Measurements from ENCODE around the gene TTC39B.

Gene TTC39B

DNA sequence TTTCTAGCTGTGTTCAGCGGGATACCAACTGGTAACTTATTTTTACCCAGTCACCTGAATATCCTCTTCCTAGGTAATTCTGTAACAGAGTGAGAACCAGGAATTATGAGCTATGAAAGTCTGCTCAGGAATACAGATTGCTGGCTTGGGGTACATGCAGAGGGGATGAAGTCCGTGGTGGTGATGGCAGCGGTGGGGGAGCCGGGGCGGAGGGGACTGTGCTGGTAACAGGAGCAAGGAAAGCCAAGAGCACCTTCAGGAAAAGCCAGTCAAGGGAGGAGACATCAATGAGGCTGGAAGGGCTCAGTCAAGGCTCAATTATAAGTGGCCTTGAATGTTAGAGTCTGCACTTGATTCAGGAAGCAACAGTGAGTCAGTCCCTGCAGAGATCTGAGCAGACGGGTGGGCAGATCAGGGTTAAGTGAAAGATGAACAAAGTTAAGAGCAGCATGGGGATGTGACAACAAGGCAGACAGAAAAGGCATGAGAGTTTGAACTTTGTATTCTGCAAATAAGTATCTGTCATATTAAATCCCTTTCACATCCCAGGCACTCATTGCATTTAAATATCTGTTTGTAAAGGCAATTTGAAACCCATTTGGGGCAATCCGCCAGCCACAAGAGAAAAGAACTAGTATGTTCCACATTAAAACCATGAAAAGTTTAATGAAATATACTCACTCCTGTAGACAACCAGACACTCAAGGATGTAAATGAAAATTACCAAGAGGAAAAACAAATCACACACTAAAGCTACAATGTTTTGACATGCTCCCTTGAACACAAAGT is 101.2 kb downstream of the TTC39B start:
- H3K27ac ChIP-seq, result peak overlapping the region; percentile 53; the same call in 1 of the 2 replicates
- peak overlapping the region; percentile 18; the same call in 1 of the 2 replicates for H3K4me3 ChIP-seq
- no peak overlapping the region for H3K9ac ChIP-seq (ENCODE audit: insufficient read length)
- H3K36me3 ChIP-seq (ENCODE audit: insufficient read depth, low read length), result no peaks in the 10 kb centered on the region
- peak; percentile 40 for DNase-seq (ENCODE audit: low read depth, low spot score)
- TF ChIP-seq EZH2 (IDR thresholded peaks at IDR 0.05) (no peak), POLR2AphosphoS5 (IDR thresholded peaks at IDR 0.05; ENCODE audit: borderline replicate concordance, low read depth, low read length) (peak; percentile 43; the same call in 1 of the 2 replicates), FOXP2 (optimal IDR thresholded peaks at IDR 0.05; ENCODE audit: control extremely low read depth, extremely low read length, insufficient read depth) (no peak)
- H3K9me3 ChIP-seq (ENCODE audit: low read depth, low read length), result no peaks in the 10 kb centered on the region

DNA sequence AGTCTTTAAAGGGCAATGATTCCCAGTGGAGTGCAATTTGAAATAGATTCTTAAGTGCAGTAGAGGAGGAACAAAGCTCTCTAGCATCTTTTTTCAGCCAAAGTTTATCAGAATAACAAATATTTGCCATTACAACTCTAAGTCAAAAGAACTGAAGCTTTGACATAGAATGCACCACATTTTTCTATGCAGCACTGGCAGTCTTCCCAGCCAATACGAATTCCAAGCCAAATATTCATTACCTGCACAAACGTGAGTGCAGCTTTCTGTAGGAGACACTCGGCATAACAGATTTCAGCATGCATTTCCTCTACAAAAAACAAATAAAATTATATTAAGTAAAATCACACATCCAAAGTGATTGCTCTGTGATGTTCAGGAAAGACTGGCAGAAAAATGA is 103.4 kb downstream of the TTC39B start:
- no peak for TF ChIP-seq EZH2 (IDR thresholded peaks at IDR 0.05)
- TF ChIP-seq POLR2AphosphoS5 (IDR thresholded peaks at IDR 0.05; ENCODE audit: borderline replicate concordance, low read depth, low read length), result no peak
- TF ChIP-seq FOXP2 (optimal IDR thresholded peaks at IDR 0.05; ENCODE audit: control extremely low read depth, extremely low read length, insufficient read depth), result no peak
- H3K36me3 ChIP-seq (ENCODE audit: insufficient read depth, low read length), result no peaks in the 10 kb centered on the region
- H3K9ac ChIP-seq (ENCODE audit: insufficient read length), result no peak overlapping the region
- H3K4me3 ChIP-seq, result no peak overlapping the region
- no peaks in the 10 kb centered on the region for H3K9me3 ChIP-seq (ENCODE audit: low read depth, low read length)
- no peak overlapping the region for H3K27ac ChIP-seq
- DNase-seq (ENCODE audit: low read depth, low spot score), result no peak

DNA sequence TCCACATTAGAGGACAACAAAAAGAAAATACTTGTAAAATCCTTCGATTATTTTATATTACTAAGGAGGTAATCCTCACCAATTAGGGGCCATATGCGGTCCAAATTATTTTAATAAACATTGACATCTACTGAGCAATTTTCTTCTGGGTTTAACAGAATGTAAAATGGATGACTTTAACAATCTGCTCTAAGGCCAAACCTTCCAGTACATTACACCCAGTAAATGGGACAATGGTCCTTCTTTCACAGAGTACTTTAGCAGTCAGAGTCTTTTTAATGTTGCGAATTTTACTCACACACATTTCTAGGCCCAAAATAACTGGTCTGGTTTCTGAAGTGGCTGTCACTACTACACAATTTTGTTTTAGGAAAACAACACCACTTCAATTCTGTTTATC is 106.9 kb downstream of the TTC39B start:
- DNase-seq (ENCODE audit: low read depth, low spot score), result no peak
- H3K9me3 ChIP-seq (ENCODE audit: low read depth, low read length), result peaks cover 4% of the 10 kb centered on the region; the same call in 1 of the 2 replicates
- no peak overlapping the region for H3K4me3 ChIP-seq
- H3K36me3 ChIP-seq (ENCODE audit: insufficient read depth, low read length), result no peaks in the 10 kb centered on the region
- H3K9ac ChIP-seq (ENCODE audit: insufficient read length), result no peak overlapping the region
- no peak overlapping the region for H3K27ac ChIP-seq
- TF ChIP-seq FOXP2 (optimal IDR thresholded peaks at IDR 0.05; ENCODE audit: control extremely low read depth, extremely low read length, insufficient read depth), result no peak
- TF ChIP-seq POLR2AphosphoS5 (IDR thresholded peaks at IDR 0.05; ENCODE audit: borderline replicate concordance, low read depth, low read length), result no peak
- no peak for TF ChIP-seq EZH2 (IDR thresholded peaks at IDR 0.05)

DNA sequence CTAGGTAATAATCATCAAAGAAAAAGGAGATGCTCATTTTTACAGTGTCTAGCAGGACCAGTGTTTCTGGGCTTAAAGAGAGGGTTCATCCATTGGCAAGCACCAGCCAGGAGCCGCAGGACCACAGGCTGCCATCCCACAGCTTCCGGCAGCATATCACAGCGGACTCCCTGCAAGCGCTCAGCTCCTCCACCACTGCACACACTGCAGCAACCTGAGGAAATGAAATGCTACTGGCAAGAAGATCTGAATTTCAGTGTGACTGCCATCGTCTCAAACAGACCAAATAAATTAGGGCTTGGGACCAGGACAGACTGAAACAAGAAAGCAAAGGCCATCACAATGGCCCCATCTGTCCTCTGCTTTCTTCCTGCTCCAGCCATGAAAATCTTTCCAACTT is 114.2 kb downstream of the TTC39B start:
- TF ChIP-seq POLR2AphosphoS5 (IDR thresholded peaks at IDR 0.05; ENCODE audit: borderline replicate concordance, low read depth, low read length) (no peak), FOXP2 (optimal IDR thresholded peaks at IDR 0.05; ENCODE audit: control extremely low read depth, extremely low read length, insufficient read depth) (no peak), EZH2 (IDR thresholded peaks at IDR 0.05) (no peak)
- H3K36me3 ChIP-seq (ENCODE audit: insufficient read depth, low read length), result no peaks in the 10 kb centered on the region
- peaks cover 11% of the 10 kb centered on the region for H3K9me3 ChIP-seq (ENCODE audit: low read depth, low read length)
- no peak overlapping the region for H3K4me3 ChIP-seq
- H3K27ac ChIP-seq, result no peak overlapping the region
- no peak for DNase-seq (ENCODE audit: low read depth, low spot score)
- no peak overlapping the region for H3K9ac ChIP-seq (ENCODE audit: insufficient read length)

DNA sequence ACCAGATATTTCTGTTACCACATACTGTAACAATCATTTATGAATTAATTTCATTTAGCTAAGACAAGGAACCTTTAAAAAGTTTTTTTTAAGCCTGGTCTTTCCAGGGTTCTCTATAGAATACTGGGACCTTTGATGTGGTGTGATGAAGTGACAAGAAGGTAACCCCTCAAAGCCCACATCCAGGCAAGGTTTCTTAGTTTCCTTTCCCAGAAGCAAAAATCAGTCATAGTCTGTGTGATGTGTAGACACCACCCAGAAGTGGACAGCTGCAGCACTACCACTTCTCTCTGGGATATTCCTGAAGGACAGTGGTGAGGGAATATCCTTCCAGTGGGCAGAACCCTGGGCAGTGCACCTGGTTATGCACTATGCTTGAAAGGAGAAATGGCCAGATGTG is 115.6 kb downstream of the TTC39B start:
- no peak for TF ChIP-seq FOXP2 (optimal IDR thresholded peaks at IDR 0.05; ENCODE audit: control extremely low read depth, extremely low read length, insufficient read depth)
- TF ChIP-seq POLR2AphosphoS5 (IDR thresholded peaks at IDR 0.05; ENCODE audit: borderline replicate concordance, low read depth, low read length), result no peak
- no peak for TF ChIP-seq EZH2 (IDR thresholded peaks at IDR 0.05)
- no peak overlapping the region for H3K4me3 ChIP-seq
- DNase-seq (ENCODE audit: low read depth, low spot score), result no peak
- peaks cover 11% of the 10 kb centered on the region for H3K9me3 ChIP-seq (ENCODE audit: low read depth, low read length)
- H3K9ac ChIP-seq (ENCODE audit: insufficient read length), result no peak overlapping the region
- no peaks in the 10 kb centered on the region for H3K36me3 ChIP-seq (ENCODE audit: insufficient read depth, low read length)
- H3K27ac ChIP-seq, result no peak overlapping the region

DNA sequence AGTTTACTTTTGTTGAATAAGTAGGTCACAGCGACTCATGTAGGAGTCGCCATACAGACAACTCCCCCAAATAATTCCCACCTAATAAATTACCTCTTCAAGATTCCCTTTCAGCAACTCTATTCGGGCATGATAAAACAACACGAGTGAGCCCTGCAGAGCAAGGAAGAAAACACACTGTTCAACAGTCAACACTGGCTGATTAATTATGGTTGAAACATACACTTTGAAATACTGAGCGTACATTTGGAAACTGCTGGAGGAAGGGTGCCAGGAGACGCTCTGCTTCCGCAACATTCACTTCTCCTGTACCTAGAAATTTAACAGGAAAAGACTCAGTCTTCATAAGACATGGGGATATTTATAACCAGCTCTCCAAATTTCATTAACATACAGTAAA is 117.5 kb downstream of the TTC39B start:
- TF ChIP-seq POLR2AphosphoS5 (IDR thresholded peaks at IDR 0.05; ENCODE audit: borderline replicate concordance, low read depth, low read length) (no peak), FOXP2 (optimal IDR thresholded peaks at IDR 0.05; ENCODE audit: control extremely low read depth, extremely low read length, insufficient read depth) (no peak), EZH2 (IDR thresholded peaks at IDR 0.05) (no peak)
- H3K36me3 ChIP-seq (ENCODE audit: insufficient read depth, low read length), result no peaks in the 10 kb centered on the region
- DNase-seq (ENCODE audit: low read depth, low spot score), result no peak
- 0 out of 2 replicates have a peak, but pooled peaks cover 2% of the 10 kb centered on the region for H3K9me3 ChIP-seq (ENCODE audit: low read depth, low read length)
- no peak overlapping the region for H3K9ac ChIP-seq (ENCODE audit: insufficient read length)
- H3K4me3 ChIP-seq, result no peak overlapping the region
- H3K27ac ChIP-seq, result 0 out of 2 replicates have a peak overlapping the region, but pooled peaks have one; percentile 25

DNA sequence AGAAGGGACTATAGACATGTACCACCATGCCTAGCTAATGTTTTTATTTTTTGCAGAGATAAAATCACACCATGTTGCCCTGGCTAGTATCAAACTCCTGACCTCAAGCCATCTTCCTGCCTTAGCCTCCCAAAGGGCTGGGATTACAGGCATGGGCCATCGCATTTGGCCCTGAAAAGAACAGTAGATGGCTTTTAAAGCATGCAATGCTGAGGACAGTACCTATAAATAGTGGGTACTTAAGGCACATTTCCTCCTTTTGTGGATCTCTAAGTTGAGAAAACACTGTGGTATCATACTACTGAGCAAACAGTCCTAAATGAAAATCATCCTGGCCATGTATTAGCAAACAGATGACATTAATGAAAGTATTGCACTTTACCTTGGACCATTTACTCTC is 119.4 kb downstream of the TTC39B start:
- no peak for TF ChIP-seq FOXP2 (optimal IDR thresholded peaks at IDR 0.05; ENCODE audit: control extremely low read depth, extremely low read length, insufficient read depth)
- no peak for TF ChIP-seq POLR2AphosphoS5 (IDR thresholded peaks at IDR 0.05; ENCODE audit: borderline replicate concordance, low read depth, low read length)
- no peak for TF ChIP-seq EZH2 (IDR thresholded peaks at IDR 0.05)
- no peaks in the 10 kb centered on the region for H3K9me3 ChIP-seq (ENCODE audit: low read depth, low read length)
- no peak overlapping the region for H3K4me3 ChIP-seq
- no peak overlapping the region for H3K27ac ChIP-seq
- H3K9ac ChIP-seq (ENCODE audit: insufficient read length), result no peak overlapping the region
- no peak for DNase-seq (ENCODE audit: low read depth, low spot score)
- no peaks in the 10 kb centered on the region for H3K36me3 ChIP-seq (ENCODE audit: insufficient read depth, low read length)

DNA sequence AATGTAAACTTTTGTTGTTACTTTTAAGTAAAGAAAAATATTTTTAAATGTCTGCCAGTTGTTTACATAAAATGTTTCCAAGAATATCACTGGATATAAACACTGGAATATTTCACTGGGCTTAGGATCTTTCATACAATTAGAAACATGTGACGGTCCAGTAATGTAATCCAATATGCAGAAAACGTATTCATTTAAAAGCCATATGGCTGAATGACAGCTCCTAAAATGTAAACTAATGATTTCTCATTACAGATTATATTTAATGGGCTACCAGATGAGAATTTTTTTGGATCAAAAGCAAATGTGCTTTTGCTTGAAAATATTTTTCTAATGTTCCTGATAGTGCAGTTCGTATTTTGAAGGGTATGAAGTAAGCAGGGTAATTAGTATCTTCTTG is 124.3 kb downstream of the TTC39B start:
- Histone ChIP-seq H3K4me3 (no peak overlapping the region), H3K27ac (no peak overlapping the region; the same call in 1 of the 2 replicates), H3K9me3 (ENCODE audit: low read depth, low read length) (no peaks in the 10 kb centered on the region), H3K36me3 (ENCODE audit: insufficient read depth, low read length) (no peaks in the 10 kb centered on the region), H3K9ac (ENCODE audit: insufficient read length) (peak overlapping the region; percentile 14)
- TF ChIP-seq POLR2AphosphoS5 (IDR thresholded peaks at IDR 0.05; ENCODE audit: borderline replicate concordance, low read depth, low read length) (no peak), EZH2 (IDR thresholded peaks at IDR 0.05) (no peak), FOXP2 (optimal IDR thresholded peaks at IDR 0.05; ENCODE audit: control extremely low read depth, extremely low read length, insufficient read depth) (no peak)
- DNase-seq (ENCODE audit: low read depth, low spot score), result no peak
